ENCODE results near the gene UMOD.

UMOD gene

GRCh38 chr16:20352615-20353014 is at the start of gene UMOD:
UMOD (minus strand) TSS chr16:20352715; CDS start chr16:20350737, 1,978 bp downstream.
- DNase-seq: no peak
- TF ChIP-seq GATA1 (IDR thresholded peaks at IDR 0.05; ENCODE audit: low read depth, low read length) (no peak), POLR2A (IDR thresholded peaks at IDR 0.05; ENCODE audit: low read length) (no peak)

GRCh38 chr16:20401475-20402016 is 49.0 kb upstream of the UMOD start:
- no peak for TF ChIP-seq GATA1 (IDR thresholded peaks at IDR 0.05; ENCODE audit: low read depth, low read length)
- no peak for TF ChIP-seq POLR2A (IDR thresholded peaks at IDR 0.05; ENCODE audit: low read length)
- no peak for DNase-seq

GRCh38 chr16:20401066-20401465 is 48.6 kb upstream of the UMOD start:
- DNase-seq: no peak
- no peak for TF ChIP-seq GATA1 (IDR thresholded peaks at IDR 0.05; ENCODE audit: low read depth, low read length)
- no peak for TF ChIP-seq POLR2A (IDR thresholded peaks at IDR 0.05; ENCODE audit: low read length)

- TF ChIP-seq POLR2A (IDR thresholded peaks at IDR 0.05; ENCODE audit: low read length) (no peak), GATA1 (IDR thresholded peaks at IDR 0.05; ENCODE audit: low read depth, low read length) (no peak)
Measured at GRCh38 chr16:20399185-20399584, 46.7 kb upstream of the UMOD start.

GRCh38 chr16:20398603-20399002 is 46.1 kb upstream of the UMOD start:
- no peak for TF ChIP-seq GATA1 (IDR thresholded peaks at IDR 0.05; ENCODE audit: low read depth, low read length)
- no peak for TF ChIP-seq POLR2A (IDR thresholded peaks at IDR 0.05; ENCODE audit: low read length)
- DNase-seq: no peak

More at GRCh38 chr16:20399185-20399584, 46.7 kb upstream of the UMOD start:
- DNase-seq: no peak

GRCh38 chr16:20397468-20398074 is 45.1 kb upstream of the UMOD start:
- TF ChIP-seq GATA1 (IDR thresholded peaks at IDR 0.05; ENCODE audit: low read depth, low read length): no peak
- no peak for TF ChIP-seq POLR2A (IDR thresholded peaks at IDR 0.05; ENCODE audit: low read length)
- DNase-seq: no peak

GRCh38 chr16:20396846-20397467 is 44.4 kb upstream of the UMOD start:
- no peak for DNase-seq
- TF ChIP-seq GATA1 (IDR thresholded peaks at IDR 0.05; ENCODE audit: low read depth, low read length): no peak
- no peak for TF ChIP-seq POLR2A (IDR thresholded peaks at IDR 0.05; ENCODE audit: low read length)

GRCh38 chr16:20395946-20396345 is 43.4 kb upstream of the UMOD start:
- TF ChIP-seq GATA1 (IDR thresholded peaks at IDR 0.05; ENCODE audit: low read depth, low read length): no peak
- TF ChIP-seq POLR2A (IDR thresholded peaks at IDR 0.05; ENCODE audit: low read length): no peak
- no peak for DNase-seq

- DNase-seq: no peak
- no peak for TF ChIP-seq POLR2A (IDR thresholded peaks at IDR 0.05; ENCODE audit: low read length)
- TF ChIP-seq GATA1 (IDR thresholded peaks at IDR 0.05; ENCODE audit: low read depth, low read length): no peak
Measured at GRCh38 chr16:20393801-20394577, 41.5 kb upstream of the UMOD start.

GRCh38 chr16:20391045-20391444 is 38.5 kb upstream of the UMOD start:
- TF ChIP-seq GATA1 (IDR thresholded peaks at IDR 0.05; ENCODE audit: low read depth, low read length) (no peak), POLR2A (IDR thresholded peaks at IDR 0.05; ENCODE audit: low read length) (no peak)
- no peak for DNase-seq

- TF ChIP-seq POLR2A (IDR thresholded peaks at IDR 0.05; ENCODE audit: low read length) (no peak), GATA1 (IDR thresholded peaks at IDR 0.05; ENCODE audit: low read depth, low read length) (no peak)
- no peak for DNase-seq
Measured at GRCh38 chr16:20388854-20389253, 36.3 kb upstream of the UMOD start.

GRCh38 chr16:20387978-20388377 is 35.5 kb upstream of the UMOD start:
- DNase-seq: no peak
- TF ChIP-seq GATA1 (IDR thresholded peaks at IDR 0.05; ENCODE audit: low read depth, low read length) (no peak), POLR2A (IDR thresholded peaks at IDR 0.05; ENCODE audit: low read length) (no peak)

GRCh38 chr16:20385844-20386832 is 33.6 kb upstream of the UMOD start:
- TF ChIP-seq POLR2A (IDR thresholded peaks at IDR 0.05; ENCODE audit: low read length) (no peak), GATA1 (IDR thresholded peaks at IDR 0.05; ENCODE audit: low read depth, low read length) (no peak)
- peak; percentile 40 to 70 for DNase-seq

Measured in erythroblast (primary cell).